K562 treated with DMSO at 1 percent for 24 hours (cell line): ENCODE results near the gene OR14J1. TPM values are rescaled to one million over a fixed set of nuclear protein-coding genes. Genes with fewer than 3 reads are reported as not detected.

ENCODE experiments used
- total RNA-seq: library from RNA; unstranded; fragments of 300-600 nt; gene quantifications from 2 replicates; pipeline ENCODE4 v1.2.3, GENCODE V29; 2022; ENCODE audit warnings: low read depth; ENCODE audit not compliant: insufficient read depth

Gene OR14J1
- total RNA-seq: not detected in 2 replicates

GRCh38 chr6:29301316-29301715, at the start of gene OR14J1:
TSS of gene OR14J1 (plus strand) at chr6:29301701. CDS start at chr6:29306690, 4,989 bp downstream.

Other genes with a start within 250 kb of the OR14J1 start
- gene OR2B3, start 214.4 kb upstream of the OR14J1 start, total RNA-seq: not detected in 2 replicates
- gene OR2J1, start 202.2 kb upstream of the OR14J1 start, total RNA-seq: not detected in 2 replicates
- gene OR2J3, start 193.6 kb upstream of the OR14J1 start, total RNA-seq: not detected in 2 replicates
- gene OR2J2, start 130.8 kb upstream of the OR14J1 start, total RNA-seq: not detected in 2 replicates
- not detected in 2 replicates for gene OR5V1, start 67.2 kb downstream of the OR14J1 start, total RNA-seq
- not detected in 2 replicates for gene OR12D3, start 73.6 kb downstream of the OR14J1 start, total RNA-seq
- gene OR12D2, start 93.9 kb downstream of the OR14J1 start, total RNA-seq: not detected in 2 replicates
- gene OR12D1, start 113.2 kb downstream of the OR14J1 start, total RNA-seq: not detected in 2 replicates
- not detected in 2 replicates for gene OR10C1, start 137.6 kb downstream of the OR14J1 start, total RNA-seq
- not detected in 2 replicates for gene OR11A1, start 155.4 kb downstream of the OR14J1 start, total RNA-seq
- gene OR2H1, start 155.5 kb downstream of the OR14J1 start, total RNA-seq: not detected in 2 replicates
- gene MAS1L, start 186.3 kb downstream of the OR14J1 start, total RNA-seq: not detected in 2 replicates